MM.1S (cell line): ENCODE data around the gene OR2A25.

Experiments
- EZH2 ChIP-seq: fragments of 300-600 bp; sonication (generic); optimal IDR thresholded peaks from 2 replicates; pipeline ENCODE3; 2017; ENCODE audit warnings: low read depth, mild to moderate bottlenecking, antibody characterized with exemption, low read length, mixed read lengths
- TF ChIP-seq, protein P1 (sequence below): fragments of 300-600 bp; sonication (generic); IDR thresholded peaks from 2 replicates; pipeline ENCODE4 v1.5.1; 2016; ENCODE audit warnings: antibody characterized with exemption, low read length, mixed read lengths

DNA sequence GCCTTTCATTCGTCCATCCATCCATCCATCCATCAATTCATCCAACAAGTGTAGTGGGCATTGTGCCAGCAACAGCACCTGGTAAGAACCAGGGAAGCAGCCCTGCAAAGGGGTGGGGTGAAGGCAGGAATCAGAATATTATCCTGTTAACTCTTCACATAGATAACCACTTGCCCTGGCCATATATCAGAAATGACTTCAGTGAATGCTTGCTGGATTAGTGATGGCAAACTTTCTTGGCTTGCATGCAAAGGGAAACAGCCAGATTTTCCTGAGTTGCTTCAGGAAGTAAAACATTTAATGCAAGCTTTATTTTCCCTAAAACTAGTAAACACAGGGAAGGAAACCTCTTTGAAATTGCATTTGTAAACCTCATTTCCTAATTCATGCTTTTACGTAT lies 20.1 kb upstream of the OR2A25 start:
- TF ChIP-seq EZH2 = no peak
- TF ChIP-seq, protein P1, sequence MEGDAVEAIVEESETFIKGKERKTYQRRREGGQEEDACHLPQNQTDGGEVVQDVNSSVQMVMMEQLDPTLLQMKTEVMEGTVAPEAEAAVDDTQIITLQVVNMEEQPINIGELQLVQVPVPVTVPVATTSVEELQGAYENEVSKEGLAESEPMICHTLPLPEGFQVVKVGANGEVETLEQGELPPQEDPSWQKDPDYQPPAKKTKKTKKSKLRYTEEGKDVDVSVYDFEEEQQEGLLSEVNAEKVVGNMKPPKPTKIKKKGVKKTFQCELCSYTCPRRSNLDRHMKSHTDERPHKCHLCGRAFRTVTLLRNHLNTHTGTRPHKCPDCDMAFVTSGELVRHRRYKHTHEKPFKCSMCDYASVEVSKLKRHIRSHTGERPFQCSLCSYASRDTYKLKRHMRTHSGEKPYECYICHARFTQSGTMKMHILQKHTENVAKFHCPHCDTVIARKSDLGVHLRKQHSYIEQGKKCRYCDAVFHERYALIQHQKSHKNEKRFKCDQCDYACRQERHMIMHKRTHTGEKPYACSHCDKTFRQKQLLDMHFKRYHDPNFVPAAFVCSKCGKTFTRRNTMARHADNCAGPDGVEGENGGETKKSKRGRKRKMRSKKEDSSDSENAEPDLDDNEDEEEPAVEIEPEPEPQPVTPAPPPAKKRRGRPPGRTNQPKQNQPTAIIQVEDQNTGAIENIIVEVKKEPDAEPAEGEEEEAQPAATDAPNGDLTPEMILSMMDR = no peak
